AG04450 (cell line): ENCODE results near the gene HSD17B13. TPM values are rescaled to one million over a fixed set of nuclear protein-coding genes. Genes with fewer than 3 reads are reported as not detected.

ENCODE experiments used
- CTCF ChIA-PET: fragments of 300-600, 350-600 bp; formaldehyde crosslinking; extraction: SDS; loops from one replicate; lab custom pipeline; 2022; ENCODE audit warnings: antibody characterized with exemption, inconsistent platforms; lab: Charles Lee
- POLR2A ChIA-PET: fragments of 350-600 bp; formaldehyde crosslinking; extraction: SDS; loops from one replicate; lab custom pipeline; 2021; ENCODE audit warnings: antibody characterized with exemption, inconsistent platforms; lab: Yijun Ruan, JAX
- DNase-seq: peaks from one replicate; pipeline ENCODE4 v3.0.0-alpha.2; 2011; ENCODE audit warnings: low read depth, low spot score
- H3K27ac ChIP-seq: one replicate; pipeline ENCODE4 v1.5.1; 2012; ENCODE audit warnings: low read depth, low read length, control low read depth
- H3K27me3 ChIP-seq: one replicate; pipeline ENCODE4 v1.6.0; 2012; ENCODE audit warnings: low read length; ENCODE audit not compliant: control insufficient read depth, insufficient read depth
- H3K4me3 ChIP-seq: 2 replicates; pipeline ENCODE4 v1.5.1; 2011; ENCODE audit warnings: mild to moderate bottlenecking, low read depth, low read length, control low read depth
- H3K9me3 ChIP-seq: 2 replicates; pipeline ENCODE4 v1.5.1; 2012; ENCODE audit warnings: low read length; ENCODE audit not compliant: control insufficient read depth, insufficient read depth
- CTCF ChIP-seq: IDR thresholded peaks from 2 replicates; pipeline ENCODE4 v1.5.1; 2011; ENCODE audit warnings: low read depth, low read length, control low read depth, inconsistent platforms
- polyA plus RNA-seq: library from polyadenylated mRNA; depleted of rRNA; stranded (reverse); fragments of >200 nt; gene quantifications from 2 replicates; pipeline ENCODE4 v1.2.3, GENCODE V29; 2011

Gene HSD17B13
- polyA plus RNA-seq, 1 experiment, result 0.09 TPM

DNA sequence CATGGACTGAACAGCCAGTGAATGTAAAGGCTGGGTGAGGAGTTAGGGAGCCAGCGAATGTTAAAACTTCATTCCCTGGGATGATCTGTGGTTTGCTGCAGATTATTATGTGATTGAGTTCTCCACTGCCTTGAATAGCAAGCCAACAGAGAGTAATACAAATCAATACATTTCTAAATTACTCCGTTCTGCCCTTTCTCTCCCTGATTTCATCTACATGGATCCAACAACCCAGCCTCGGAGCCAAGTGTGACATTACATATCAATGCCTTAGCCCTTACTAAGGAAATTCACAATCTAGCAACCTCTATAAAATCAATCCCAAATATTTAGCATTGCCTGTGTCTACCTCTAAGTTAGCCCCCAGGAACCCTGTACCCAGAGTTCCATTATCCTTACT lies 11.0 kb downstream of the HSD17B13 start:
- no peaks in the 10 kb centered on the region for H3K27me3 ChIP-seq
- CTCF ChIA-PET, result no interaction called here
- no peak overlapping the region for H3K27ac ChIP-seq
- POLR2A ChIA-PET, result no interaction called here
- no peak for DNase-seq
- no peak for TF ChIP-seq CTCF
- no peak overlapping the region for H3K4me3 ChIP-seq
- no peaks in the 10 kb centered on the region for H3K9me3 ChIP-seq

- ChIA-PET CTCF (no interaction called here), POLR2A (no interaction called here)
- TF ChIP-seq CTCF, result no peak
- no peak overlapping the region for H3K27ac ChIP-seq
- no peak for DNase-seq
- no peaks in the 10 kb centered on the region for H3K9me3 ChIP-seq
- no peak overlapping the region for H3K4me3 ChIP-seq
- no peaks in the 10 kb centered on the region for H3K27me3 ChIP-seq
Measured at GRCh38 chr4:87310691-87311335, 11.9 kb downstream of the HSD17B13 start.

DNA sequence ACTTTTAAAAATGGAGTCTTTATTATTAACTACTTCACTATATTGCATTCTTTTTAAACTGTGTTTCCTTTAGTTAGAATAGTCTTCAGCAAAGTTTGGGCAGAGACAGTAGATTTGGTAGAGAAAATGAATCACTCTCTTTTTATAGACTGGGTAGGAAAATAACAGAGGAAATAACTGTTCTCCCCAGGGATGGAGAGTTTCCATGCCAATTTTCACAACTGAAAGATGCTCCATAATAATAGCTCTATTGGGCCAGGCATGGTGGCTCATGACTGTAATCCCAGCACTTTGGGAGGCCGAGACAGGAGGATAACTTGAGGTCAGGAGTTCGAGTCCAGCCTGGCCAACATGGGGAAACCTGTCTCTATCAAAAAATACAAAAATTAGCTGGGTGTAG lies 13.1 kb downstream of the HSD17B13 start:
- no peak for DNase-seq
- TF ChIP-seq CTCF, result no peak
- ChIA-PET POLR2A (no interaction called here), CTCF (no interaction called here)
- Histone ChIP-seq H3K27me3 (no peaks in the 10 kb centered on the region), H3K9me3 (no peaks in the 10 kb centered on the region), H3K4me3 (no peak overlapping the region), H3K27ac (no peak overlapping the region)

DNA sequence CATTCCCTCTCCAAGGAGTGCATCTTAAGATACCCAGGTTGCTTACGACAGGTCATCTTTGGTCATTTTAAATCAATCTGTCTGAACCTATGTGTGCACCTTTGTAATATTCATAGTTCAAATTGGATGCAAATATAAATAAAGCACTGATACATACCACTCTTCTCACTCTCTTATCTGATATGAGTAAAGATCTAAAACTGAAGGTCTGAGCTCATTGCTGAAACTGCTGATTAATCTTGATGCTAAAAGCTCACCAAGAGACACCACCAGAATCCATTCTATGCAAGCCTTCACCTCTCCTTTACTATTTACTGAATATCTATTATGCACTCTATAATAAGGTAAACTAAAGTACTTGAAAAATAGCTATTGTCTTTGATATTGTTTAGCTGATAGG lies 16.6 kb downstream of the HSD17B13 start:
- no peaks in the 10 kb centered on the region for H3K9me3 ChIP-seq
- H3K4me3 ChIP-seq, result no peak overlapping the region
- POLR2A ChIA-PET, result no interaction called here
- no peak for TF ChIP-seq CTCF
- no peak for DNase-seq
- H3K27me3 ChIP-seq, result no peaks in the 10 kb centered on the region
- CTCF ChIA-PET, result no interaction called here
- no peak overlapping the region for H3K27ac ChIP-seq

DNA sequence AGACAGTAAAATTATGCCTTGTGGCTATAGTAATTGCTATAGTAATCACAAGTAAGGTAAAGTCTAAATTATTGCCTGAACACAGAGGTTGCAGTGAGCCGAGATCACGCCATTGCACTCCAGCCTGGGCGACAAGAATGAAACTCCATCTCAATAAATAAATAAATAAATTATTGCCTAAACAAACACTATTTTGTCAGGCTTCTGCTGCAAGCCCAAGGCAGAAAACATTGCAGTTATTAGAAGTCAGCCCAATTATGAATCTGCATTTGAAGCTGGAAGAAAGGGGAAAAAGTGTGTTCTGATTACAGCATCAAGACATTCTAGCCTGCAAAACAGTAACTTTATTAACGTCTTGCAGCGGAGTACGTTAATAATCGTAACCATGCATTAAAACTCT lies 17.1 kb downstream of the HSD17B13 start:
- H3K4me3 ChIP-seq, result no peak overlapping the region
- no peak overlapping the region for H3K27ac ChIP-seq
- H3K9me3 ChIP-seq, result no peaks in the 10 kb centered on the region
- DNase-seq, result no peak
- ChIA-PET POLR2A (no interaction called here), CTCF (no interaction called here)
- no peak for TF ChIP-seq CTCF
- H3K27me3 ChIP-seq, result peaks cover 2% of the 10 kb centered on the region
